Measurements from ENCODE around the gene CCDC146. TPM values are rescaled to one million over a fixed set of nuclear protein-coding genes. Genes with fewer than 3 reads are reported as not detected.
A peak's percentile ranks its signal among the peaks of the same experiment; 100 is the strongest.

Gene CCDC146
- polyA plus RNA-seq, 3 donors, result 0.08 to 7.2 (median 0.40) TPM

DNA sequence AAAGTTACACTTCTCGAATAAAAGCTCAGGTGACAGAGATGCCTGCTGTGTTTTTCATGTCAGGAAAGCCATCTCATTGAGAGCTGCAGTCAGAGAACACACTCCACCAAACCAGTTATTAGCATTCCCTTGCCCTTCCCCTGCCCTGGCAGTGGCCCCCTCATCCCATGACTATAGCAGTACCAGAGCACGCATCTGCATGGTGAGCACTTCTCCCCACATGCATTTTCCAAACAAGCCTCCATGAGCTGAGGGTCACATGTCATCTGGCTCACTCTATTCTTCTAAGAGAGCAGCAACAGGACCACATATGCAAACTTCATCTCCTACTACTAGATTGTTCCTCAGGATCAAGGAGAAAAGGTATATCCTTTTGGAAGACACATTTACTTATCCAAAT is 119.7 kb downstream of the CCDC146 start:
- 100% methylated on average over 2 of the region's 2 CpGs for WGBS (ENCODE audit: insufficient coverage)
- Histone ChIP-seq H3K27ac (ENCODE audit: low read depth in 1 of 2, low read length in 2 of 2) (peak overlapping the region in 1 of 2 donors; percentile 7), H3K4me1 (ENCODE audit: control insufficient read depth in 1 of 2, insufficient read depth in 2 of 2, low read length in 2 of 2) (peaks cover 76 to 89% of the 10 kb centered on the region in 2 donors)

DNA sequence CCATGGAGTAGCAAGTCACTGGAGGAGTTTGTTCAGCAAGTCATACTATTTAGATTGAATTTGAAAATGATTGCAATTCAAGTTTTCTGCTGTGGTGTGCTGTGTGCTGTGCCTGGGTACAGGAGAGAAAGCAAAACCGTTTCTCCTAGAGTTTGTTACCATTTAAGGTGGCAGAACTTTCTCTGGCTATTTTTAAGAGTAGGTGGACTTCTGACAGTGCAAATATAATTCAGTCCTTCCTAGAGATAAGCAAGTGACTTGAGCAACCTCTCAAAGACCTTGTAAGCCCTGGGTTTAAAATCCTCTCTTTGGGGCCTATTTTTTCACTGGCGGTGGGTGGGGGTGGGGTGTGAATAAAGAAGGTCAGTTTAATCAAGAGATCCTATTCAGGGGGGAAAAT is 120.1 kb downstream of the CCDC146 start:
- intact Hi-C loops (cut with micrococcal nuclease), result loop anchor here (10.0 kb wide), 1 partner anchor 118 kb away; the partner anchor contains the start of gene CCDC146 (in 2 of the 2)
- H3K9me3 ChIP-seq (replicated peaks in 1 of 2; ENCODE audit: control insufficient read depth in 1 of 2, insufficient read depth in 1 of 2, low read length in 2 of 2), result no peaks in the 10 kb centered on the region
- no peak overlapping the region for H3K4me3 Mint-ChIP-seq
- peaks cover 70% of the 10 kb centered on the region for H3K4me1 Mint-ChIP-seq
- peak overlapping the region in 1 of 2 donors; percentile 1 for H3K27ac ChIP-seq (ENCODE audit: low read depth in 1 of 2, low read length in 2 of 2)
- H3K79me2 ChIP-seq (ENCODE audit: insufficient read depth, low read length), result peaks cover 23% of the 10 kb centered on the region
- 40% methylated on average over 1 of the region's 2 CpGs for WGBS (ENCODE audit: insufficient coverage)
- no peaks in the 10 kb centered on the region for H3K27me3 Mint-ChIP-seq (ENCODE audit: low read depth in 3 of 3)
- H3K4me3 ChIP-seq (replicated peaks in 1 of 3; ENCODE audit: low read depth in 2 of 3, low read length in 3 of 3), result no peak overlapping the region
- H2AFZ ChIP-seq (ENCODE audit: insufficient read depth, low read depth, low read length, poor library complexity, severe bottlenecking), result peak overlapping the region; percentile 22
- TF ChIP-seq, protein P1, sequence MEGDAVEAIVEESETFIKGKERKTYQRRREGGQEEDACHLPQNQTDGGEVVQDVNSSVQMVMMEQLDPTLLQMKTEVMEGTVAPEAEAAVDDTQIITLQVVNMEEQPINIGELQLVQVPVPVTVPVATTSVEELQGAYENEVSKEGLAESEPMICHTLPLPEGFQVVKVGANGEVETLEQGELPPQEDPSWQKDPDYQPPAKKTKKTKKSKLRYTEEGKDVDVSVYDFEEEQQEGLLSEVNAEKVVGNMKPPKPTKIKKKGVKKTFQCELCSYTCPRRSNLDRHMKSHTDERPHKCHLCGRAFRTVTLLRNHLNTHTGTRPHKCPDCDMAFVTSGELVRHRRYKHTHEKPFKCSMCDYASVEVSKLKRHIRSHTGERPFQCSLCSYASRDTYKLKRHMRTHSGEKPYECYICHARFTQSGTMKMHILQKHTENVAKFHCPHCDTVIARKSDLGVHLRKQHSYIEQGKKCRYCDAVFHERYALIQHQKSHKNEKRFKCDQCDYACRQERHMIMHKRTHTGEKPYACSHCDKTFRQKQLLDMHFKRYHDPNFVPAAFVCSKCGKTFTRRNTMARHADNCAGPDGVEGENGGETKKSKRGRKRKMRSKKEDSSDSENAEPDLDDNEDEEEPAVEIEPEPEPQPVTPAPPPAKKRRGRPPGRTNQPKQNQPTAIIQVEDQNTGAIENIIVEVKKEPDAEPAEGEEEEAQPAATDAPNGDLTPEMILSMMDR (IDR thresholded peaks at IDR 0.05), result no peak
- H3K36me3 ChIP-seq (replicated peaks in 1 of 2; ENCODE audit: control insufficient read depth in 1 of 2, insufficient read depth in 2 of 2, low read length in 2 of 2), result no peaks in the 10 kb centered on the region
- H3K9ac ChIP-seq (ENCODE audit: insufficient read depth, low read length, poor library complexity, severe bottlenecking), result no peak overlapping the region
- DNase-seq, result no peak
- peak overlapping the region in 1 of 7 donors; percentile 65 for H3K27ac Mint-ChIP-seq
- H3K9me3 Mint-ChIP-seq, result peaks cover 0 to 4% (median 0%) of the 10 kb centered on the region in 7 donors
- no peak overlapping the region for H3K4me2 ChIP-seq (replicated peaks; ENCODE audit: extremely low read depth, low read length, poor library complexity, severe bottlenecking)
- H3K27me3 ChIP-seq (ENCODE audit: control insufficient read depth in 2 of 2, insufficient read depth in 2 of 2, low read length in 2 of 2), result no peaks in the 10 kb centered on the region
- no peaks in the 10 kb centered on the region for H4K20me1 ChIP-seq (ENCODE audit: insufficient read depth, low read length)
- peaks cover 71 to 85% of the 10 kb centered on the region in 2 donors for H3K4me1 ChIP-seq (ENCODE audit: control insufficient read depth in 1 of 2, insufficient read depth in 2 of 2, low read length in 2 of 2)
- peaks cover 0 to 5% of the 10 kb centered on the region in 2 donors for H3K36me3 Mint-ChIP-seq

More for the DNA sequence above, 119.7 kb downstream of the CCDC146 start:
- Mint-ChIP-seq H3K9me3 (peaks cover 0 to 4% (median 0%) of the 10 kb centered on the region in 7 donors), H3K4me1 (peaks cover 75% of the 10 kb centered on the region), H3K27me3 (ENCODE audit: low read depth in 3 of 3) (peaks cover 0 to 2% (median 0%) of the 10 kb centered on the region in 3 donors), H3K27ac (peak overlapping the region in 2 of 7 donors; percentile 16 to 65), H3K36me3 (peaks cover 0 to 5% of the 10 kb centered on the region in 2 donors), H3K4me3 (no peak overlapping the region)
- H3K9me3 ChIP-seq (replicated peaks in 1 of 2; ENCODE audit: control insufficient read depth in 1 of 2, insufficient read depth in 1 of 2, low read length in 2 of 2), result no peaks in the 10 kb centered on the region
- DNase-seq, result no peak
- H3K27me3 ChIP-seq (ENCODE audit: control insufficient read depth in 2 of 2, insufficient read depth in 2 of 2, low read length in 2 of 2), result no peaks in the 10 kb centered on the region
- H3K9ac ChIP-seq (ENCODE audit: insufficient read depth, low read length, poor library complexity, severe bottlenecking), result no peak overlapping the region
- intact Hi-C loops (cut with micrococcal nuclease), result loop anchor here (10.0 kb wide), 1 partner anchor 117 kb away; the partner anchor contains the start of gene CCDC146 (in 2 of the 2)
- no peaks in the 10 kb centered on the region for H3K36me3 ChIP-seq (replicated peaks in 1 of 2; ENCODE audit: control insufficient read depth in 1 of 2, insufficient read depth in 2 of 2, low read length in 2 of 2)
- peaks cover 26% of the 10 kb centered on the region for H3K79me2 ChIP-seq (ENCODE audit: insufficient read depth, low read length)
- TF ChIP-seq, protein P1 (IDR thresholded peaks at IDR 0.05), result no peak
- peak overlapping the region; percentile 22 for H2AFZ ChIP-seq (ENCODE audit: insufficient read depth, low read depth, low read length, poor library complexity, severe bottlenecking)
- no peaks in the 10 kb centered on the region for H4K20me1 ChIP-seq (ENCODE audit: insufficient read depth, low read length)
- no peak overlapping the region for H3K4me3 ChIP-seq (replicated peaks in 1 of 3; ENCODE audit: low read depth in 2 of 3, low read length in 3 of 3)
- no peak overlapping the region for H3K4me2 ChIP-seq (replicated peaks; ENCODE audit: extremely low read depth, low read length, poor library complexity, severe bottlenecking)
